ENCODE measurements around the gene BICC1.

BICC1 gene

GRCh38 chr10:58570307-58570723 is 57.6 kb downstream of the BICC1 start:
- DNase-seq (ENCODE audit: low read depth in 2 of 2) = peak in 1 of 2 donors; percentile 51
- no peak overlapping the region for H3K4me3 ChIP-seq (replicated peaks in 1 of 2; ENCODE audit: low read depth in 2 of 2, low read length in 2 of 2)
- TF ChIP-seq, protein P1, sequence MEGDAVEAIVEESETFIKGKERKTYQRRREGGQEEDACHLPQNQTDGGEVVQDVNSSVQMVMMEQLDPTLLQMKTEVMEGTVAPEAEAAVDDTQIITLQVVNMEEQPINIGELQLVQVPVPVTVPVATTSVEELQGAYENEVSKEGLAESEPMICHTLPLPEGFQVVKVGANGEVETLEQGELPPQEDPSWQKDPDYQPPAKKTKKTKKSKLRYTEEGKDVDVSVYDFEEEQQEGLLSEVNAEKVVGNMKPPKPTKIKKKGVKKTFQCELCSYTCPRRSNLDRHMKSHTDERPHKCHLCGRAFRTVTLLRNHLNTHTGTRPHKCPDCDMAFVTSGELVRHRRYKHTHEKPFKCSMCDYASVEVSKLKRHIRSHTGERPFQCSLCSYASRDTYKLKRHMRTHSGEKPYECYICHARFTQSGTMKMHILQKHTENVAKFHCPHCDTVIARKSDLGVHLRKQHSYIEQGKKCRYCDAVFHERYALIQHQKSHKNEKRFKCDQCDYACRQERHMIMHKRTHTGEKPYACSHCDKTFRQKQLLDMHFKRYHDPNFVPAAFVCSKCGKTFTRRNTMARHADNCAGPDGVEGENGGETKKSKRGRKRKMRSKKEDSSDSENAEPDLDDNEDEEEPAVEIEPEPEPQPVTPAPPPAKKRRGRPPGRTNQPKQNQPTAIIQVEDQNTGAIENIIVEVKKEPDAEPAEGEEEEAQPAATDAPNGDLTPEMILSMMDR (IDR thresholded peaks at IDR 0.05; ENCODE audit: low read depth, low read length) = no peak

DNA sequence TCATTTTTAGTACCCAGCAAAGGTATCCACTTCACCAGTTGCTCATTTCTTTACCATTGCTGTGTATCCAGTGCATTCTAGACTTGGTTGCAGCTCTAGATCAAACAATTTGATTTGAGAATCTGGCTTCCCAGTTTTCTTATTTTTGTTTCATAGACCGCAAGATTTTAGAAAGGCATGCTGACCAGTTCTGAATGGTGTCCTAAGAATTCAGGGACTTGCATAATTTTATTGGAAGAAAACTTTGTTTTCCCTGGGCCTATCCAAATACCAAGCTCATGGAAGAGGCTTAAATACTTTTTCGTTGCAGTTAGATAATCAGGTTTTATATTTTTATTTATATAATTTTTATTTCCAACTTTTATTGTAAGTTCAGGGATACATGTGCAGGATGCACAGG is 58.3 kb downstream of the BICC1 start:
- DNase-seq (ENCODE audit: low read depth in 2 of 2) = no peak
- H3K4me3 ChIP-seq (replicated peaks in 1 of 2; ENCODE audit: low read depth in 2 of 2, low read length in 2 of 2) = no peak overlapping the region
- TF ChIP-seq, protein P1 (IDR thresholded peaks at IDR 0.05; ENCODE audit: low read depth, low read length) = no peak

DNA sequence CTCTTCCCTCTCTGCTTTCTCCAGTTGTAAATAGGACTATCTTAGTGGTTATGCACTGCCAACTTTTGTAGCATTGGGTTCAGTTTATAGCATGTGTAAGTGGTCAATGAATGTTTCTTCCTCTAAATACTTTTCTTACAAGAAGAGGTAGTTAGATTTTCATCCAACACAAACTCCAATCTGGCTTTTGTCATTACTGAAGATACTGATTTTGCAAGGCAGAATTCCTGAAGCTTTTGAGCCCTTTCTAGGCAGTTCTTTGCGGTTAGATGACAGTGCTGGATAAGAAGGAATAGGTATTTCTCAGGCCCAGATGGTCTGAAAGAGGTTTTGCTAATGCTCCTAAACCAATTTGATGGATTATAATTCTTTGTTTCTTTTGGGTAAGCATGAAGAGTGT is 60.5 kb downstream of the BICC1 start:
- DNase-seq (ENCODE audit: low read depth in 2 of 2) = no peak
- H3K4me3 ChIP-seq (replicated peaks in 1 of 2; ENCODE audit: low read depth in 2 of 2, low read length in 2 of 2) = no peak overlapping the region
- TF ChIP-seq, protein P1 (IDR thresholded peaks at IDR 0.05; ENCODE audit: low read depth, low read length) = no peak

DNA sequence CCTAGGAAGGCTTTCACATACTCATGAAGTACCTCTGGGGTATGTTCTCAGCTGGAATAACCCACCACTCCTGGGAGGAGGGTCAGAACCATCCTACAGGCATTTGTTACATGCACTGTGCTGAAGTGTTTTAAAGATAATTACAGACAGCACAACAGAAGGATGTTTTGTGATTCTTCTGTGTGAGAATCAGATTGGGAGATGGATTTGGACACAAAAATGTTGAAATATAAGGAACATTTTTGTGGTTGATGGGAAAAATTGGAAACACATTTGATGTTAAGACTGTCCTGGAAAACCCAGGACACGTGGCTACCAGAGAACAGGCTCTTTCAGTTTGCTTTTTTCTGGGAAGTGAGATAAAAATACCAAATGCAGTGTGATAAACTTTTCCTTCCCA is 61.4 kb downstream of the BICC1 start:
- H3K4me3 ChIP-seq (replicated peaks in 1 of 2; ENCODE audit: low read depth in 2 of 2, low read length in 2 of 2) = no peak overlapping the region
- TF ChIP-seq, protein P1 (IDR thresholded peaks at IDR 0.05; ENCODE audit: low read depth, low read length) = no peak
- peak in 1 of 2 donors; percentile 49 for DNase-seq (ENCODE audit: low read depth in 2 of 2)

DNA sequence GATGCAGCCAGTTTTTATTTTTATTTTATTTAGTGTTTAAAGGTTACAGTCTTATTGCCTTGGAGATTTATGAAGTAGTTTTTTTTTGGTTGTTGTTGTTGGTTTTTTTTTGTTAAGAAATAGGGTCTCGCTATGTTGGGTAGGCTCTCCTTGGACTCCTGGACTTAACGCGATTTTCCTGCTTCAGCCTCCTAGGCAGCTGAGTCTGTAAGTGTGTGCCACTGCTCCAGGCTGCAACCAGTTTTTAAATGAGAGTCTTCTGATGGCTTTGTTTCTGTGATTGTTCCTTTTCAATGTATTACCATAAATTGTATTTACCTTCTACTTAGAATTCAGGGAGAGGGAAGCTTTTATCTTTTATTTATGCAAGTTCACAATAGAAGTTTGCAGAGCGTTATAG is 62.8 kb downstream of the BICC1 start:
- no peak for DNase-seq (ENCODE audit: low read depth in 2 of 2)

GRCh38 chr10:58576751-58577436 is 64.2 kb downstream of the BICC1 start:
- TF ChIP-seq, protein P1 (IDR thresholded peaks at IDR 0.05; ENCODE audit: low read depth, low read length) = no peak
- no peak for DNase-seq (ENCODE audit: low read depth in 2 of 2)

More for the DNA sequence above, 62.8 kb downstream of the BICC1 start:
- no peak overlapping the region for H3K4me3 ChIP-seq (replicated peaks in 1 of 2; ENCODE audit: low read depth in 2 of 2, low read length in 2 of 2)
- TF ChIP-seq, protein P1 (IDR thresholded peaks at IDR 0.05; ENCODE audit: low read depth, low read length) = no peak

DNA sequence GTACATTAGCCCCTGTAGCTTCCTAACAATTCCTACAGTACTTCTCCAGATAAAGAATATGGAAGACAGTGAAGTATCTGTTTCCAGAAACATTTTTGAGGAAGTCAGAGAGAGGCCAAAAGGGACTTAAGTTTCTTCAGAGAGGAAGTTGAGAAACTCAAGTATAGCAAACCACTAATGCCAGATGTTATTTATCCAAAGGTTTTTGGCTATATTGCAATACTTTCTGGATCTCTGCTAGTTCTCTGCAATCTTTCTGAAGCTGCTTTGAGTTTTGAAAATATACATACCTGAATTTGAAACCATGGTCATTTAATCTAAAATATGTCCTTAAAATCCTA is 64.7 kb downstream of the BICC1 start:
- H3K4me3 ChIP-seq (replicated peaks in 1 of 2; ENCODE audit: low read depth in 2 of 2, low read length in 2 of 2) = no peak overlapping the region
- TF ChIP-seq, protein P1 (IDR thresholded peaks at IDR 0.05; ENCODE audit: low read depth, low read length) = no peak

More at GRCh38 chr10:58576751-58577436, 64.2 kb downstream of the BICC1 start:
- no peak overlapping the region for H3K4me3 ChIP-seq (replicated peaks in 1 of 2; ENCODE audit: low read depth in 2 of 2, low read length in 2 of 2)

More for the DNA sequence above, 64.7 kb downstream of the BICC1 start:
- DNase-seq (ENCODE audit: low read depth in 2 of 2) = peak; percentile 83 to 89

Data from cardiac fibroblast (primary cell).